Fibroblast of lung (primary cell): Measurements from ENCODE around the gene PCDH9.

ENCODE experiments used
- CTCF ChIP-seq, 2 donors: IDR thresholded peaks in 1 of 2; conservative IDR thresholded peaks in 1 of 2; 1 replicate in 1 of 2; 2 replicates in 1 of 2; pipeline ENCODE4 v1.5.1; 2011 to 2012; ENCODE audit warnings: low read length in 2 of 2, control low read depth in 1 of 2, inconsistent platforms in 1 of 2, low read depth in 1 of 2, mild to moderate bottlenecking in 1 of 2
- EZH2 ChIP-seq: IDR thresholded peaks from 2 replicates; pipeline ENCODE4 v1.5.1; 2012; ENCODE audit warnings: low read length, control low read depth, mild to moderate bottlenecking; ENCODE audit errors: missing control alignments

- TF ChIP-seq CTCF (conservative IDR thresholded peaks at IDR 0.05 in 1 of 2, IDR thresholded peaks at IDR 0.05 in 1 of 2; ENCODE audit: low read depth in 1 of 2, low read length in 2 of 2), result no peak
- TF ChIP-seq EZH2, result no peak
Observed at GRCh38 chr13:66781241-66781640, 448.9 kb downstream of the PCDH9 start.
